ENCODE results near the gene CCDC107. TPM values are rescaled to one million over a fixed set of nuclear protein-coding genes. Genes with fewer than 3 reads are reported as not detected.
A peak's percentile ranks its signal among the peaks of the same experiment; 100 is the strongest.

Gene CCDC107
- total and polyA plus RNA-seq, 9 of the 15 experiments (the other 6 are each of a cell fraction or from before 2014, with no cell fraction given): 0.35 to 11.3 (median 6.9) TPM; not detected in 1

GRCh38 chr9:35657546-35658136 is 451 bp upstream of the CCDC107 start, which contains the start of gene RMRP (continued):
- TF ChIP-seq DDX20 (tag; IDR thresholded peaks at IDR 0.05; ENCODE audit: low read depth): no peak
- no peak for TF ChIP-seq ZBTB26 (CRISPR knock-in tag; IDR thresholded peaks at IDR 0.05)
- TF ChIP-seq BRD9 (IDR thresholded peaks at IDR 0.05; ENCODE audit: low read depth, partially characterized antibody): peak; percentile 69
- TF ChIP-seq WHSC1 (IDR thresholded peaks at IDR 0.05; ENCODE audit: low read length): no peak
- TF ChIP-seq MGA (IDR thresholded peaks at IDR 0.05): peak; percentile 98
- peak; percentile 61; the same call in 1 of the 2 replicates for TF ChIP-seq LCOR (CRISPR knock-in tag; IDR thresholded peaks at IDR 0.05)
- TF ChIP-seq HDAC1 (IDR thresholded peaks at IDR 0.05): peak in 1 of 2 experiments; percentile 89; a peak in 2 of 4 replicates
- TF ChIP-seq PRDM10 (IDR thresholded peaks at IDR 0.05; ENCODE audit: partially characterized antibody): no peak
- TF ChIP-seq ZNF282 (CRISPR knock-in tag; IDR thresholded peaks at IDR 0.05): no peak
- TF ChIP-seq POLR2G (IDR thresholded peaks at IDR 0.05; ENCODE audit: low read depth, low read length): no peak; the same call in 1 of the 2 replicates
- TF ChIP-seq KDM1A (IDR thresholded peaks at IDR 0.05): no peak; a peak in 1 of 4 replicates
- no peak for TF ChIP-seq KDM2B (CRISPR knock-in tag; IDR thresholded peaks at IDR 0.05)

Measured in K562 (cell line).